ENCODE data around the gene LIPH. TPM values are rescaled to one million over a fixed set of nuclear protein-coding genes. Genes with fewer than 3 reads are reported as not detected.
"Not testable (repeated sequence)": the region's sequence is repeated elsewhere in the genome, so short reads cannot be mapped to it uniquely, and the experiment has no call there.

LIPH gene
- total and polyA plus RNA-seq, 3 donors from 2014 or later = 4.2 to 18.0 (median 15.0) TPM

- Histone ChIP-seq H3K4me1 (no peaks in the 10 kb centered on the region), H3K27ac (no peak overlapping the region), H3K9me3 (no peaks in the 10 kb centered on the region), H3K4me3 (no peak overlapping the region), H3K27me3 (no peaks in the 10 kb centered on the region), H3K36me3 (ENCODE audit: low read depth, missing control alignments) (no peaks in the 10 kb centered on the region)
- peak; percentile 52 for DNase-seq
- TF ChIP-seq, protein P1, sequence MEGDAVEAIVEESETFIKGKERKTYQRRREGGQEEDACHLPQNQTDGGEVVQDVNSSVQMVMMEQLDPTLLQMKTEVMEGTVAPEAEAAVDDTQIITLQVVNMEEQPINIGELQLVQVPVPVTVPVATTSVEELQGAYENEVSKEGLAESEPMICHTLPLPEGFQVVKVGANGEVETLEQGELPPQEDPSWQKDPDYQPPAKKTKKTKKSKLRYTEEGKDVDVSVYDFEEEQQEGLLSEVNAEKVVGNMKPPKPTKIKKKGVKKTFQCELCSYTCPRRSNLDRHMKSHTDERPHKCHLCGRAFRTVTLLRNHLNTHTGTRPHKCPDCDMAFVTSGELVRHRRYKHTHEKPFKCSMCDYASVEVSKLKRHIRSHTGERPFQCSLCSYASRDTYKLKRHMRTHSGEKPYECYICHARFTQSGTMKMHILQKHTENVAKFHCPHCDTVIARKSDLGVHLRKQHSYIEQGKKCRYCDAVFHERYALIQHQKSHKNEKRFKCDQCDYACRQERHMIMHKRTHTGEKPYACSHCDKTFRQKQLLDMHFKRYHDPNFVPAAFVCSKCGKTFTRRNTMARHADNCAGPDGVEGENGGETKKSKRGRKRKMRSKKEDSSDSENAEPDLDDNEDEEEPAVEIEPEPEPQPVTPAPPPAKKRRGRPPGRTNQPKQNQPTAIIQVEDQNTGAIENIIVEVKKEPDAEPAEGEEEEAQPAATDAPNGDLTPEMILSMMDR (IDR thresholded peaks at IDR 0.05) = no peak
- TF ChIP-seq POLR2A (IDR thresholded peaks at IDR 0.05) = no peak
- 39 to 43% methylated on average over 8 of the region's 8 CpGs for WGBS, 2 donors
- intact Hi-C loops (cut with DNase I; ENCODE audit: low total_unique reads) = no loop called here
Measured at GRCh38 chr3:185561374-185561943, 9.1 kb upstream of the LIPH start.

- Histone ChIP-seq H3K4me3 (no peak overlapping the region), H3K27ac (no peak overlapping the region), H3K9me3 (no peaks in the 10 kb centered on the region), H3K27me3 (no peaks in the 10 kb centered on the region), H3K36me3 (ENCODE audit: low read depth, missing control alignments) (no peaks in the 10 kb centered on the region), H3K4me1 (no peaks in the 10 kb centered on the region)
- 55 to 65% methylated on average over 13 of the region's 13 CpGs for WGBS, 2 donors
- intact Hi-C loops (cut with DNase I; ENCODE audit: low total_unique reads) = no loop called here
- no peak for DNase-seq
- no peak for TF ChIP-seq POLR2A (IDR thresholded peaks at IDR 0.05)
- TF ChIP-seq, protein P1 (IDR thresholded peaks at IDR 0.05) = no peak
Measured at GRCh38 chr3:185560676-185561075, 8.3 kb upstream of the LIPH start.

DNA sequence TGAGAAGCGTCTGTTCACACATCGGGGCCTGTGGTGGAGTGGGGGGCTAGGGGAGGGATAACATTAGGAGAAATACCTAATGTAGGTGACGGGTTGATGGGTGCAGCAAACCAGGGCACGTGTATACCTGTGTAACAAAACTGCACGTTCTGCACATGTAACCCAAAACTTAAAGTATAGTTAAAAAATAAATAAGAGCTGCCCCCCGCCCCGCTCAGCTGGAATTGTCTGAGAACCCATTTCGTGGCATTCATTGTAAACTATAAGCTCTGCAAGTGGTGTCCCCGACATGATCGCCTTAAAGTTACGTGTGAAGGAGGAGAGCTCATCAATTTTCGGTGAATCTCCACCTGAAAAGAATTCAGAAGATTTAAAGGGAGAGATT is 7.3 kb upstream of the LIPH start:
- H3K27ac ChIP-seq = no peak overlapping the region
- peak overlapping the region in 1 of 2 donors; percentile 5 for H3K4me3 ChIP-seq
- H3K4me1 ChIP-seq = no peaks in the 10 kb centered on the region
- no peaks in the 10 kb centered on the region for H3K36me3 ChIP-seq (ENCODE audit: low read depth, missing control alignments)
- H3K27me3 ChIP-seq = no peaks in the 10 kb centered on the region
- H3K9me3 ChIP-seq = no peaks in the 10 kb centered on the region
- intact Hi-C loops (cut with DNase I; ENCODE audit: low total_unique reads) = no loop called here
- TF ChIP-seq, protein P1 (IDR thresholded peaks at IDR 0.05) = no peak
- TF ChIP-seq POLR2A (IDR thresholded peaks at IDR 0.05) = no peak
- 67 to 71% methylated on average over 12 of the region's 12 CpGs for WGBS, 2 donors
- peak; percentile 13 for DNase-seq

DNA sequence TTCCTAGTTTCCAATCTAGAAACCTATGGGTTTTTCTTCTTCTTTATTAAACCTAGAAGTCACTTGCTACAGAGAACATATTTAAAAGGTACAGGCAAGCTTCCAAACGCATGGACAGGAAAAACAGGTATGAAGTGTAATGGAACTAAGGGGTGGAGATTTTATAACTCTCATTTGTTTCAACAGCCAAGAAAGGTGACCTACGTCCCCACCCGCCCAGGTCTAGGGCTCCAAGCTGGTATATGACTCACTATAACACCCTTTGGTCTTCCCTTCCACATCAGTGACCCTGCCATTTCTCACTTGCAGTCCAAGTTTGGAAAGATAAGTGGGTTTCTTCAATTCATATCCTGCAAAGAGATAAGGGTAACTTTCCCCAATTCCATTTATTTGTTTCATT is 6.0 kb upstream of the LIPH start:
- Histone ChIP-seq H3K4me1 (no peaks in the 10 kb centered on the region), H3K9me3 (no peaks in the 10 kb centered on the region), H3K36me3 (ENCODE audit: low read depth, missing control alignments) (no peaks in the 10 kb centered on the region), H3K27me3 (no peaks in the 10 kb centered on the region), H3K4me3 (no peak overlapping the region), H3K27ac (no peak overlapping the region)
- WGBS, 2 donors = 64 to 74% methylated on average over 3 of the region's 3 CpGs
- DNase-seq = peak; percentile 10
- intact Hi-C loops (cut with DNase I; ENCODE audit: low total_unique reads) = no loop called here
- TF ChIP-seq, protein P1 (IDR thresholded peaks at IDR 0.05) = no peak

GRCh38 chr3:185556640-185557039 is 4.3 kb upstream of the LIPH start:
- DNase-seq; H3K27ac ChIP-seq; H3K27me3 ChIP-seq; H3K36me3 ChIP-seq (ENCODE audit: low read depth, missing control alignments); H3K4me3 ChIP-seq; intact Hi-C loops (cut with DNase I; ENCODE audit: low total_unique reads); H3K9me3 ChIP-seq; H3K4me1 ChIP-seq: not testable (repeated sequence)
- WGBS, 2 donors = 88 to 91% methylated on average over 6 of the region's 6 CpGs

Measured in testis (tissue), 3 donors.